H9 (cell line): ENCODE measurements around the gene NEUROD6. TPM values are rescaled to one million over a fixed set of nuclear protein-coding genes. Genes with fewer than 3 reads are reported as not detected.

ENCODE experiments used
- DNase-seq: peaks from one replicate; pipeline ENCODE4 v3.0.0-alpha.2; 2017
- H2AFZ ChIP-seq: one replicate; pipeline ENCODE4 v1.6.1; 2013; ENCODE audit warnings: mild to moderate bottlenecking, low read length, control low read depth, moderate library complexity
- H2AK5ac ChIP-seq: 2 replicates; pipeline ENCODE4 v1.6.1; 2013; ENCODE audit warnings: low read length, control low read depth, mixed read lengths; ENCODE audit not compliant: insufficient read length
- H2BK120ac ChIP-seq: one replicate; pipeline ENCODE4 v1.6.1; 2013; ENCODE audit warnings: low read depth, mild to moderate bottlenecking, low read length, control low read depth, inconsistent platforms; ENCODE audit not compliant: poor library complexity, severe bottlenecking
- H2BK12ac ChIP-seq: 2 replicates; pipeline ENCODE4 v1.6.1; 2013; ENCODE audit warnings: low read length, control low read depth, mixed read lengths, low read depth; ENCODE audit not compliant: insufficient read length
- H2BK15ac ChIP-seq: 2 replicates; pipeline ENCODE4 v1.6.1; 2013; ENCODE audit warnings: low read depth, low read length, control low read depth
- H2BK20ac ChIP-seq: one replicate; pipeline ENCODE4 v1.6.1; 2013; ENCODE audit warnings: low read depth, mild to moderate bottlenecking, low read length, control low read depth, inconsistent platforms; ENCODE audit not compliant: poor library complexity, severe bottlenecking
- H2BK5ac ChIP-seq: 2 replicates; pipeline ENCODE4 v1.6.1; 2013; ENCODE audit warnings: low read length, control low read depth, mixed read lengths; ENCODE audit not compliant: insufficient read length
- H3K14ac ChIP-seq: 2 replicates; pipeline ENCODE4 v1.6.1; 2013; ENCODE audit warnings: low read length, control low read depth; ENCODE audit not compliant: insufficient read depth
- H3K18ac ChIP-seq: 2 replicates; pipeline ENCODE4 v1.6.1; 2013; ENCODE audit warnings: low read depth, mild to moderate bottlenecking, mixed read lengths, low read length, control low read depth; ENCODE audit not compliant: insufficient read length
- H3K23ac ChIP-seq: 2 replicates; pipeline ENCODE4 v1.6.1; 2013; ENCODE audit warnings: low read length, control low read depth, mixed read lengths, low read depth; ENCODE audit not compliant: insufficient read length
- H3K23me2 ChIP-seq: 2 replicates; pipeline ENCODE4 v1.6.1; 2013; ENCODE audit warnings: low read depth, mild to moderate bottlenecking, mixed read lengths, low read length, control low read depth; ENCODE audit not compliant: insufficient read length, poor library complexity, severe bottlenecking
- H3K27ac ChIP-seq: 2 replicates; pipeline ENCODE4 v1.5.1; 2013; ENCODE audit warnings: low read length, control low read depth, mixed read lengths, low read depth; ENCODE audit not compliant: insufficient read length
- H3K27me3 ChIP-seq: 2 replicates; pipeline ENCODE4 v1.6.1; 2013; ENCODE audit warnings: low read length, control low read depth, inconsistent platforms; ENCODE audit not compliant: insufficient read depth
- H3K4ac ChIP-seq: 2 replicates; pipeline ENCODE4 v1.6.1; 2013; ENCODE audit warnings: low read depth, mild to moderate bottlenecking, control low read depth, inconsistent platforms, low read length, moderate library complexity
- H3K4me1 ChIP-seq: 2 replicates; pipeline ENCODE4 v1.6.1; 2013; ENCODE audit warnings: low read length, control low read depth, inconsistent platforms; ENCODE audit not compliant: insufficient read depth
- H3K4me2 ChIP-seq: 2 replicates; pipeline ENCODE4 v1.6.1; 2013; ENCODE audit warnings: low read length, control low read depth, mixed read lengths; ENCODE audit not compliant: insufficient read length, insufficient read depth
- H3K56ac ChIP-seq: 2 replicates; pipeline ENCODE4 v1.6.1; 2013; ENCODE audit warnings: low read depth, mild to moderate bottlenecking, mixed read lengths, low read length, control low read depth; ENCODE audit not compliant: insufficient read length
- H3K79me1 ChIP-seq: 2 replicates; pipeline ENCODE4 v1.6.1; 2013; ENCODE audit warnings: low read depth, mild to moderate bottlenecking, moderate library complexity, low read length, control low read depth, inconsistent platforms; ENCODE audit not compliant: insufficient read depth, poor library complexity, severe bottlenecking
- H3K79me2 ChIP-seq: 2 replicates; pipeline ENCODE4 v1.6.1; 2013; ENCODE audit warnings: low read length, control low read depth, inconsistent platforms; ENCODE audit not compliant: insufficient read depth
- H3K9ac ChIP-seq: 2 replicates; pipeline ENCODE4 v1.6.1; 2013; ENCODE audit warnings: low read length, control low read depth, mixed read lengths; ENCODE audit not compliant: insufficient read length; ENCODE audit errors: extremely low read depth
- H3K9me3 ChIP-seq: one replicate; pipeline ENCODE4 v1.6.1; 2013; ENCODE audit warnings: low read depth, low read length, inconsistent platforms; ENCODE audit not compliant: control insufficient read depth
- H3T11ph ChIP-seq: one replicate; pipeline ENCODE4 v1.6.1; 2013; ENCODE audit warnings: mild to moderate bottlenecking, low read length, control low read depth, inconsistent platforms
- H4K20me1 ChIP-seq: one replicate; pipeline ENCODE4 v1.6.1; 2013; ENCODE audit not compliant: control insufficient read depth, insufficient read length, insufficient read depth
- H4K5ac ChIP-seq: 2 replicates; pipeline ENCODE4 v1.6.1; 2013; ENCODE audit warnings: low read depth, mild to moderate bottlenecking, mixed read lengths, low read length, control low read depth; ENCODE audit not compliant: insufficient read length
- H4K8ac ChIP-seq: replicated peaks from 2 replicates; pipeline ENCODE4 v1.6.1; 2013; ENCODE audit warnings: low read length, control low read depth, mixed read lengths, low read depth; ENCODE audit not compliant: insufficient read length
- H4K91ac ChIP-seq: 2 replicates; pipeline ENCODE4 v1.6.1; 2013; ENCODE audit warnings: low read depth, mild to moderate bottlenecking, moderate library complexity, mixed read lengths, low read length, control low read depth; ENCODE audit not compliant: insufficient read length
- H3K27ac Mint-ChIP-seq, 3 experiments: 2 replicates in 2 of 3; 3 replicates in 1 of 3; pipeline ENCODE4 v1.8.0; 2020 to 2021; ENCODE audit warnings: mixed read lengths in 3 of 3, mild to moderate bottlenecking in 1 of 3, moderate library complexity in 1 of 3
- H3K27me3 Mint-ChIP-seq: 2 replicates; pipeline ENCODE4 v1.8.0; 2021; ENCODE audit warnings: low read depth, mild to moderate bottlenecking, moderate library complexity, mixed read lengths
- H3K36me3 Mint-ChIP-seq, 3 experiments: 2 replicates in 2 of 3; 3 replicates in 1 of 3; pipeline ENCODE4 v1.8.0; 2020 to 2021; ENCODE audit warnings: low read depth in 3 of 3, mixed read lengths in 3 of 3; ENCODE audit not compliant: insufficient read depth in 1 of 3
- H3K4me1 Mint-ChIP-seq, 2 experiments: 2 replicates each; pipeline ENCODE4 v1.8.0; 2020; ENCODE audit warnings: mixed read lengths in 2 of 2
- H3K4me3 Mint-ChIP-seq, 2 experiments: 2 replicates in 1 of 2; 3 replicates in 1 of 2; pipeline ENCODE4 v1.8.0; 2020 to 2021; ENCODE audit warnings: mild to moderate bottlenecking in 2 of 2, mixed read lengths in 2 of 2, moderate library complexity in 1 of 2
- H3K9me3 Mint-ChIP-seq, 2 experiments: 2 replicates in 1 of 2; 3 replicates in 1 of 2; pipeline ENCODE4 v1.8.0; 2020; ENCODE audit warnings: mild to moderate bottlenecking in 2 of 2, mixed read lengths in 2 of 2, moderate library complexity in 1 of 2
- CTCF ChIP-seq: fragments of 200-600 bp; sonication (generic); conservative IDR thresholded peaks from 3 replicates; pipeline ENCODE4 v1.8.0; 2021; ENCODE audit warnings: antibody characterized with exemption, mild to moderate bottlenecking
- WGBS: extraction: QIAGEN DNeasy Blood & Tissue Kit; methylation state at CpG from one replicate; pipeline ENCODE4 v1.1.7; 2013; ENCODE audit warnings: missing lambda C conversion rate, low lambda C conversion rate, mixed read lengths; ENCODE audit not compliant: insufficient read length; ENCODE audit errors: extremely low coverage; 5-methylcytosine and 5-hydroxymethylcytosine counted together
- total RNA-seq: library from RNA; stranded (reverse); gene quantifications from 2 replicates; pipeline ENCODE4 v1.2.1, GENCODE V29; 2021

Gene NEUROD6
- total RNA-seq, 1 experiment from 2014 or later = not detected

DNA sequence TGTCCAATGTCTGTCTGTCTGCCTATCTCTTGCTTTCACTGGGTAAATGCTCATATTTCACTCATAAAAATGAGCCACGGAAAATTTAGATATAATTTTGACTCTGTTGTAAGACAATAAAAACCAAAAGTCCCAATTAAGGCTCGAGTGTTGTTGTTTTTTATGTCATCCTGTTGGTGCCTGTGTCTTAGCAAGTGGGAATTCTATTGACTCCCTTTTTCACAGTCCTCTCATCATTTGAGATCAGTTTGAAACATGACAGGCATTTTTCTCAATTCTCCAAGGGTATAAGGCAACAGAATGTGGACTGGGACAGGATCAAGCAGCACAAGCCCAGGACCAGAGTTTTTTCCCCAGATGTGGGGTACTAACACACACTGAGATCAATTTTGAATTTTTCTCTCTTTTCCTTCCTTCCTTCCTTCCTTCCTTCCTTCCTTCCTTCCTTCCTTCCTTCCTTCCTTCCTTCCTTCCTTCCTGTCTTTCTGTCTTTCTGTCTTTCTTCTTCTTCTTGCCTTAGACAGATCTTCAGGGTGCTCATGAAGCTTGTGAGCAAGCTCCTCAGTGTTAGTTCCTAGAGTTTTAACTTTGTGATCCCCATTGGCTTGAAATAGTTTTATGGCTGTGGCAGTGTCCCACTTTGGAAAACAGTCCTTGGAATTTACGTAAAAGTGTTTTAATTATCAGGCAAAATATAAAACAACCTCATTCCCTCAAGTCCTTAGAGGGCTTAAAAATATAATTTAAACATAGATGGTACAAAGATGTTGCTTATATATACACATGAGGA is 3.2 kb upstream of the NEUROD6 start:
- H3K23ac ChIP-seq = no peak overlapping the region
- no peaks in the 10 kb centered on the region for H3K79me1 ChIP-seq
- no peak overlapping the region for H3K4me2 ChIP-seq
- no peaks in the 10 kb centered on the region for H3K79me2 ChIP-seq
- TF ChIP-seq CTCF = no peak
- Mint-ChIP-seq H3K4me1 (no peaks in the 10 kb centered on the region), H3K27ac (no peak overlapping the region), H3K27me3 (peaks cover 18% of the 10 kb centered on the region), H3K36me3 (no peaks in the 10 kb centered on the region), H3K9me3 (no peaks in the 10 kb centered on the region), H3K4me3 (no peak overlapping the region)
- H3K18ac ChIP-seq = no peak overlapping the region
- H2AFZ ChIP-seq = no peak overlapping the region
- H3K14ac ChIP-seq = no peak overlapping the region
- no peak for DNase-seq
- H3K4me1 ChIP-seq = no peaks in the 10 kb centered on the region
- H4K5ac ChIP-seq = no peak overlapping the region
- WGBS = no CpG with 5 or more reads among the region's 3 CpGs
- H3K56ac ChIP-seq = no peak overlapping the region
- no peak overlapping the region for H2BK15ac ChIP-seq
- H3K4ac ChIP-seq = no peak overlapping the region
- H3K9ac ChIP-seq = no peak overlapping the region
- H2BK5ac ChIP-seq = no peak overlapping the region
- H4K91ac ChIP-seq = no peak overlapping the region
- H3K27ac ChIP-seq = no peak overlapping the region
- H3K9me3 ChIP-seq = no peaks in the 10 kb centered on the region
- no peak overlapping the region for H2BK20ac ChIP-seq
- no peaks in the 10 kb centered on the region for H4K20me1 ChIP-seq
- H2BK120ac ChIP-seq = no peak overlapping the region
- H2AK5ac ChIP-seq = no peak overlapping the region
- H3K23me2 ChIP-seq = no peaks in the 10 kb centered on the region
- no peak overlapping the region for H2BK12ac ChIP-seq
- no peaks in the 10 kb centered on the region for H3K27me3 ChIP-seq
- H4K8ac ChIP-seq = no peak overlapping the region
- H3T11ph ChIP-seq = no peak overlapping the region
